ENCODE data around the gene PRKAG2. TPM values are rescaled to one million over a fixed set of nuclear protein-coding genes. Genes with fewer than 3 reads are reported as not detected.
A peak's percentile ranks its signal among the peaks of the same experiment; 100 is the strongest.

Gene PRKAG2
- total and polyA plus RNA-seq, 2 experiments from 2014 or later = 9.1 to 14.9 TPM

DNA sequence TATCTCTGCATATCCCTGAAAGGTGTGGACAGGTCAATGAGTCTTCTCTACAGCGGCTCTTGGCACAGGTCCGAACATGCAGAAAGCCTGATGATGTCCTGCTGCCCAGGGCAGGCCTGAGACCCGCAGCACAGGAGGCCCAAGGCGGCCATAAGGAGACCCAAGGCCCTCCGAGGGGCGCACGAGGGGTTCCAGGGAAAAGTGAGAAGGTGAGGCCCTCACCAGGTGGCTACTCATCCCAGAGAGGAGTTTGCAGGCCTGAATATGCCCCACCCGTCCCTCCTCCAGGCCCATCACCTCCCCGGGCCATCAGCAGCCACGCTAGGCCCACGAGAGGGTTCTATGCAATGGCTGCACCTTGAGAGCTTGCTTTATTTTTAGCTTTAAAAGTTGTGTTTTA is 183.8 kb downstream of the PRKAG2 start:
- H3K27ac ChIP-seq (ENCODE audit: low read depth) = no peak overlapping the region
- H3K4me1 ChIP-seq (ENCODE audit: insufficient read depth) = no peaks in the 10 kb centered on the region; the same call in 1 of the 2 replicates
- H3K4me3 ChIP-seq = no peak overlapping the region
- Mint-ChIP-seq H3K9me3 (no peaks in the 10 kb centered on the region; the same call in none of the 3 replicates), H3K27me3 (ENCODE audit: insufficient read depth, low read depth, poor library complexity) (peaks cover 20% of the 10 kb centered on the region), H3K27ac (no peak overlapping the region), H3K4me1 (peaks cover 26% of the 10 kb centered on the region), H3K4me3 (no peak overlapping the region), H3K36me3 (ENCODE audit: low read depth) (no peaks in the 10 kb centered on the region)
- no peaks in the 10 kb centered on the region for H3K79me2 ChIP-seq (replicated peaks; ENCODE audit: insufficient read depth)
- no peaks in the 10 kb centered on the region for H3K27me3 ChIP-seq (ENCODE audit: insufficient read depth)
- H3K4me2 ChIP-seq = no peak overlapping the region
- DNase-seq (ENCODE audit: low spot score) = no peak
- no peak overlapping the region for H2AFZ ChIP-seq
- H3K9me2 ChIP-seq (ENCODE audit: insufficient read depth) = no peaks in the 10 kb centered on the region
- TF ChIP-seq, protein P1, sequence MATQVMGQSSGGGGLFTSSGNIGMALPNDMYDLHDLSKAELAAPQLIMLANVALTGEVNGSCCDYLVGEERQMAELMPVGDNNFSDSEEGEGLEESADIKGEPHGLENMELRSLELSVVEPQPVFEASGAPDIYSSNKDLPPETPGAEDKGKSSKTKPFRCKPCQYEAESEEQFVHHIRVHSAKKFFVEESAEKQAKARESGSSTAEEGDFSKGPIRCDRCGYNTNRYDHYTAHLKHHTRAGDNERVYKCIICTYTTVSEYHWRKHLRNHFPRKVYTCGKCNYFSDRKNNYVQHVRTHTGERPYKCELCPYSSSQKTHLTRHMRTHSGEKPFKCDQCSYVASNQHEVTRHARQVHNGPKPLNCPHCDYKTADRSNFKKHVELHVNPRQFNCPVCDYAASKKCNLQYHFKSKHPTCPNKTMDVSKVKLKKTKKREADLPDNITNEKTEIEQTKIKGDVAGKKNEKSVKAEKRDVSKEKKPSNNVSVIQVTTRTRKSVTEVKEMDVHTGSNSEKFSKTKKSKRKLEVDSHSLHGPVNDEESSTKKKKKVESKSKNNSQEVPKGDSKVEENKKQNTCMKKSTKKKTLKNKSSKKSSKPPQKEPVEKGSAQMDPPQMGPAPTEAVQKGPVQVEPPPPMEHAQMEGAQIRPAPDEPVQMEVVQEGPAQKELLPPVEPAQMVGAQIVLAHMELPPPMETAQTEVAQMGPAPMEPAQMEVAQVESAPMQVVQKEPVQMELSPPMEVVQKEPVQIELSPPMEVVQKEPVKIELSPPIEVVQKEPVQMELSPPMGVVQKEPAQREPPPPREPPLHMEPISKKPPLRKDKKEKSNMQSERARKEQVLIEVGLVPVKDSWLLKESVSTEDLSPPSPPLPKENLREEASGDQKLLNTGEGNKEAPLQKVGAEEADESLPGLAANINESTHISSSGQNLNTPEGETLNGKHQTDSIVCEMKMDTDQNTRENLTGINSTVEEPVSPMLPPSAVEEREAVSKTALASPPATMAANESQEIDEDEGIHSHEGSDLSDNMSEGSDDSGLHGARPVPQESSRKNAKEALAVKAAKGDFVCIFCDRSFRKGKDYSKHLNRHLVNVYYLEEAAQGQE (IDR thresholded peaks at IDR 0.05; ENCODE audit: unreplicated experiment) = no peak
- TF ChIP-seq POLR2AphosphoS5 (IDR thresholded peaks at IDR 0.05; ENCODE audit: low read depth) = no peak
- no peak for TF ChIP-seq JUNB (IDR thresholded peaks at IDR 0.05; ENCODE audit: unreplicated experiment)
- TF ChIP-seq, protein P2, sequence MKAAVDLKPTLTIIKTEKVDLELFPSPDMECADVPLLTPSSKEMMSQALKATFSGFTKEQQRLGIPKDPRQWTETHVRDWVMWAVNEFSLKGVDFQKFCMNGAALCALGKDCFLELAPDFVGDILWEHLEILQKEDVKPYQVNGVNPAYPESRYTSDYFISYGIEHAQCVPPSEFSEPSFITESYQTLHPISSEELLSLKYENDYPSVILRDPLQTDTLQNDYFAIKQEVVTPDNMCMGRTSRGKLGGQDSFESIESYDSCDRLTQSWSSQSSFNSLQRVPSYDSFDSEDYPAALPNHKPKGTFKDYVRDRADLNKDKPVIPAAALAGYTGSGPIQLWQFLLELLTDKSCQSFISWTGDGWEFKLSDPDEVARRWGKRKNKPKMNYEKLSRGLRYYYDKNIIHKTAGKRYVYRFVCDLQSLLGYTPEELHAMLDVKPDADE (IDR thresholded peaks at IDR 0.05) = no peak
- no peak for TF ChIP-seq CREB1 (CRISPR knock-in tag; IDR thresholded peaks at IDR 0.05; ENCODE audit: low read depth)
- no peaks in the 10 kb centered on the region for H3F3A ChIP-seq (replicated peaks; ENCODE audit: low read depth)
- no peaks in the 10 kb centered on the region for H3K36me3 ChIP-seq (ENCODE audit: insufficient read depth)
- no peak for ATAC-seq
- no peaks in the 10 kb centered on the region for H4K20me1 ChIP-seq (replicated peaks; ENCODE audit: insufficient read depth)

DNA sequence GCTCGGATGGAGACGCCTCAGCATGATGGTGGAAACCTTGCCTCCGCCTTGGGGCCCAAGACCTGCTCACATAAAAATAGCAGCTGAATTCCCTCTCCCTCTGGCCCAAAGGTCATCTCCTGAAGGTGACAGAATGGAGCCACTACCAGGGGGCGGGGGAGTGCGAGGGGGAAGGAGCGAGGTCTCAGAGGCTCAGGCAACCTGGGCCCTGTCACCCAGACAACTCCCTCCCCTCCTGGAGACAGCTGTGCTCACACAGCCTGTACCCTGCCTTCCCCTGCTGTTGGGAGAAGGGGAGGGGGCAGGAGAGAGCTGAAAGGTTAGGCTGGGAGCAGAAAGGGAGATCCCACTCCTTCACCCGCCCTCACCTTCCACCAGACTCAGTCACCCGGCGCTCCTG is 184.2 kb downstream of the PRKAG2 start:
- Histone ChIP-seq H3K79me2 (replicated peaks; ENCODE audit: insufficient read depth) (no peaks in the 10 kb centered on the region), H3K9me2 (ENCODE audit: insufficient read depth) (no peaks in the 10 kb centered on the region), H4K20me1 (replicated peaks; ENCODE audit: insufficient read depth) (no peaks in the 10 kb centered on the region), H2AFZ (no peak overlapping the region), H3K36me3 (ENCODE audit: insufficient read depth) (no peaks in the 10 kb centered on the region), H3K27ac (ENCODE audit: low read depth) (no peak overlapping the region), H3K4me3 (no peak overlapping the region), H3K4me1 (ENCODE audit: insufficient read depth) (peaks cover under 1% of the 10 kb centered on the region; the same call in 1 of the 2 replicates), H3K27me3 (ENCODE audit: insufficient read depth) (no peaks in the 10 kb centered on the region), H3K4me2 (no peak overlapping the region), H3F3A (replicated peaks; ENCODE audit: low read depth) (no peaks in the 10 kb centered on the region)
- Mint-ChIP-seq H3K4me1 (peaks cover 29% of the 10 kb centered on the region), H3K27ac (no peak overlapping the region), H3K27me3 (ENCODE audit: insufficient read depth, low read depth, poor library complexity) (peaks cover 22% of the 10 kb centered on the region), H3K4me3 (no peak overlapping the region), H3K36me3 (ENCODE audit: low read depth) (no peaks in the 10 kb centered on the region), H3K9me3 (no peaks in the 10 kb centered on the region; the same call in 1 of the 3 replicates)
- peak; percentile 37 for ATAC-seq
- no peak for DNase-seq (ENCODE audit: low spot score)
- TF ChIP-seq POLR2AphosphoS5 (IDR thresholded peaks at IDR 0.05; ENCODE audit: low read depth) = no peak
- TF ChIP-seq STAT1 (IDR thresholded peaks at IDR 0.05; ENCODE audit: unreplicated experiment) = no peak
- TF ChIP-seq JUNB (IDR thresholded peaks at IDR 0.05; ENCODE audit: unreplicated experiment) = no peak
- TF ChIP-seq, protein P1 (IDR thresholded peaks at IDR 0.05; ENCODE audit: unreplicated experiment) = no peak
- no peak for TF ChIP-seq ZNF114 (CRISPR knock-in tag; IDR thresholded peaks at IDR 0.05)
- TF ChIP-seq EZH2phosphoT487 (IDR thresholded peaks at IDR 0.05; ENCODE audit: unreplicated experiment) = no peak
- TF ChIP-seq EZH2 (IDR thresholded peaks at IDR 0.05; ENCODE audit: low read depth, unreplicated experiment) = no peak
- no peak for TF ChIP-seq CREB1 (CRISPR knock-in tag; IDR thresholded peaks at IDR 0.05; ENCODE audit: low read depth)
- TF ChIP-seq, protein P3, sequence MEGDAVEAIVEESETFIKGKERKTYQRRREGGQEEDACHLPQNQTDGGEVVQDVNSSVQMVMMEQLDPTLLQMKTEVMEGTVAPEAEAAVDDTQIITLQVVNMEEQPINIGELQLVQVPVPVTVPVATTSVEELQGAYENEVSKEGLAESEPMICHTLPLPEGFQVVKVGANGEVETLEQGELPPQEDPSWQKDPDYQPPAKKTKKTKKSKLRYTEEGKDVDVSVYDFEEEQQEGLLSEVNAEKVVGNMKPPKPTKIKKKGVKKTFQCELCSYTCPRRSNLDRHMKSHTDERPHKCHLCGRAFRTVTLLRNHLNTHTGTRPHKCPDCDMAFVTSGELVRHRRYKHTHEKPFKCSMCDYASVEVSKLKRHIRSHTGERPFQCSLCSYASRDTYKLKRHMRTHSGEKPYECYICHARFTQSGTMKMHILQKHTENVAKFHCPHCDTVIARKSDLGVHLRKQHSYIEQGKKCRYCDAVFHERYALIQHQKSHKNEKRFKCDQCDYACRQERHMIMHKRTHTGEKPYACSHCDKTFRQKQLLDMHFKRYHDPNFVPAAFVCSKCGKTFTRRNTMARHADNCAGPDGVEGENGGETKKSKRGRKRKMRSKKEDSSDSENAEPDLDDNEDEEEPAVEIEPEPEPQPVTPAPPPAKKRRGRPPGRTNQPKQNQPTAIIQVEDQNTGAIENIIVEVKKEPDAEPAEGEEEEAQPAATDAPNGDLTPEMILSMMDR (conservative IDR thresholded peaks at IDR 0.05; ENCODE audit: low read depth in 2 of 2) = no peak
- no peak for TF ChIP-seq ZNF331 (CRISPR knock-in tag; IDR thresholded peaks at IDR 0.05; ENCODE audit: low read depth)
- TF ChIP-seq NANOG (IDR thresholded peaks at IDR 0.05; ENCODE audit: borderline replicate concordance) = no peak
- TF ChIP-seq, protein P2 (IDR thresholded peaks at IDR 0.05) = no peak
